SU-DHL-6 (cell line): ENCODE data around the gene GHRH.

Experiments used
- H2AFZ ChIP-seq: fragments of 200-600 bp; sonication (generic); 2 replicates; pipeline ENCODE4 v1.6.1; 2014; ENCODE audit warnings: low read depth, mild to moderate bottlenecking, moderate library complexity, mixed read lengths, antibody characterized with exemption, low read length; ENCODE audit not compliant: severe bottlenecking
- H3F3A ChIP-seq: fragments of 200-600 bp; shearing (Covaris generic); 2 replicates; pipeline ENCODE4 v1.6.0; 2016; ENCODE audit warnings: antibody characterized with exemption, mild to moderate bottlenecking; ENCODE audit not compliant: insufficient read depth
- H3K27ac ChIP-seq: fragments of 200-600 bp; sonication (generic); 2 replicates; pipeline ENCODE4 v1.5.1; 2016; ENCODE audit warnings: low read depth, mild to moderate bottlenecking, low read length, moderate library complexity, mixed read lengths
- H3K27me3 ChIP-seq: fragments of 200-600 bp; sonication (generic), shearing (Covaris generic); 2 replicates; pipeline ENCODE4 v1.6.0; 2014; ENCODE audit warnings: mild to moderate bottlenecking, low read length
- H3K36me3 ChIP-seq: fragments of 200-600 bp; sonication (generic); 2 replicates; pipeline ENCODE4 v1.6.1; 2014; ENCODE audit warnings: mild to moderate bottlenecking, low read length, mixed read lengths
- H3K4me2 ChIP-seq: fragments of 300-600, 200-600 bp; shearing (Covaris generic), sonication (generic); 2 replicates; pipeline ENCODE4 v1.6.0; 2014; ENCODE audit warnings: low read length, low read depth, mild to moderate bottlenecking; ENCODE audit not compliant: poor library complexity, severe bottlenecking
- H3K4me3 ChIP-seq: fragments of 200-600 bp; sonication (generic); 2 replicates; pipeline ENCODE4 v1.5.1; 2014; ENCODE audit warnings: antibody characterized with exemption, low read length, mild to moderate bottlenecking, mixed read lengths; ENCODE audit not compliant: insufficient read depth, poor library complexity, severe bottlenecking
- H3K79me2 ChIP-seq: fragments of 200-600 bp; sonication (generic); 2 replicates; pipeline ENCODE4 v1.6.1; 2014; ENCODE audit warnings: mild to moderate bottlenecking, low read length, moderate library complexity; ENCODE audit not compliant: insufficient read depth
- H3K9ac ChIP-seq: fragments of 200-600 bp; sonication (generic); 2 replicates; pipeline ENCODE4 v1.7.0; 2014; ENCODE audit warnings: mild to moderate bottlenecking, low read length
- H3K9me2 ChIP-seq: fragments of 200-600 bp; sonication (generic); replicated peaks from 2 replicates; pipeline ENCODE4 v1.6.1; 2014; ENCODE audit warnings: low read length; ENCODE audit not compliant: insufficient read depth
- H3K9me3 ChIP-seq: fragments of 200-600 bp; sonication (generic); 2 replicates; pipeline ENCODE4 v1.6.1; 2014; ENCODE audit warnings: low read length, mixed read lengths; ENCODE audit not compliant: insufficient read depth
- H4K20me1 ChIP-seq: fragments of 200-600 bp; sonication (generic); 2 replicates; pipeline ENCODE4 v1.6.1; 2014; ENCODE audit warnings: low read depth, mild to moderate bottlenecking, antibody characterized with exemption, low read length, moderate library complexity, mixed read lengths
- CTCF ChIP-seq: fragments of 200-600 bp; sonication (generic); IDR thresholded peaks from one replicate; pipeline ENCODE4 v1.5.1; 2017; ENCODE audit warnings: antibody characterized with exemption, mild to moderate bottlenecking, low read length, moderate library complexity; ENCODE audit not compliant: insufficient read depth, poor library complexity, severe bottlenecking
- EZH2phosphoT487 ChIP-seq: fragments of 200-600 bp; sonication (generic), shearing (Covaris generic); conservative IDR thresholded peaks from 2 replicates; pipeline ENCODE4 v1.6.1; 2018; ENCODE audit warnings: mild to moderate bottlenecking, antibody characterized with exemption, low read length, moderate library complexity, mixed read lengths

The GHRH gene

GRCh38 chr20:37249304-37249703 lies 12.3 kb downstream of the GHRH start:
- H3F3A ChIP-seq: no peaks in the 10 kb centered on the region
- no peak overlapping the region for H3K27ac ChIP-seq
- no peak overlapping the region for H3K9ac ChIP-seq
- no peak overlapping the region for H3K4me2 ChIP-seq
- H3K36me3 ChIP-seq: no peaks in the 10 kb centered on the region
- no peaks in the 10 kb centered on the region for H4K20me1 ChIP-seq
- no peaks in the 10 kb centered on the region for H3K27me3 ChIP-seq
- H2AFZ ChIP-seq: no peak overlapping the region
- no peaks in the 10 kb centered on the region for H3K79me2 ChIP-seq
- TF ChIP-seq CTCF: no peak
- TF ChIP-seq EZH2phosphoT487: no peak
- H3K9me3 ChIP-seq: no peaks in the 10 kb centered on the region
- H3K4me3 ChIP-seq: no peak overlapping the region
- H3K9me2 ChIP-seq: no peaks in the 10 kb centered on the region

- H4K20me1 ChIP-seq: no peaks in the 10 kb centered on the region
- H3K4me2 ChIP-seq: no peak overlapping the region
- H2AFZ ChIP-seq: no peak overlapping the region
- H3K4me3 ChIP-seq: no peak overlapping the region
- H3K9ac ChIP-seq: no peak overlapping the region
- H3K27ac ChIP-seq: no peak overlapping the region
- H3K27me3 ChIP-seq: no peaks in the 10 kb centered on the region
- no peaks in the 10 kb centered on the region for H3F3A ChIP-seq
- no peak for TF ChIP-seq EZH2phosphoT487
- TF ChIP-seq CTCF: no peak
- no peaks in the 10 kb centered on the region for H3K36me3 ChIP-seq
- no peaks in the 10 kb centered on the region for H3K9me2 ChIP-seq
- H3K79me2 ChIP-seq: no peaks in the 10 kb centered on the region
- H3K9me3 ChIP-seq: no peaks in the 10 kb centered on the region
Observed at GRCh38 chr20:37247547-37247946, 14.1 kb downstream of the GHRH start.

GRCh38 chr20:37246736-37247135 lies 14.9 kb downstream of the GHRH start:
- TF ChIP-seq EZH2phosphoT487: no peak
- TF ChIP-seq CTCF: no peak
- Histone ChIP-seq H3K27me3 (no peaks in the 10 kb centered on the region), H4K20me1 (no peaks in the 10 kb centered on the region), H3K36me3 (peaks cover under 1% of the 10 kb centered on the region; the same call in 1 of the 2 replicates), H2AFZ (no peak overlapping the region), H3K9ac (no peak overlapping the region), H3K9me3 (no peaks in the 10 kb centered on the region), H3K27ac (no peak overlapping the region), H3K4me3 (no peak overlapping the region), H3K79me2 (no peaks in the 10 kb centered on the region), H3F3A (no peaks in the 10 kb centered on the region), H3K4me2 (no peak overlapping the region), H3K9me2 (no peaks in the 10 kb centered on the region)
